Stimulated activated CD4-positive, alpha-beta T cell treated with anti-CD3 and anti-CD28 coated beads, Interleukin-1b, Interleukin-23, amount 100 ng/mL, for 24 hours (primary cell): Measurements from ENCODE around the gene MYH9.
A peak's percentile ranks its signal among the peaks of the same experiment; 100 is the strongest.
"Not testable (repeated sequence)": the region's sequence is repeated elsewhere in the genome, so short reads cannot be mapped to it uniquely, and the experiment has no call there.

ENCODE experiments used
- DNase-seq, 4 experiments: peaks; one replicate each; pipeline ENCODE4 v3.0.0-alpha.2; 2020; ENCODE audit warnings: low read depth in 4 of 4, low spot score in 1 of 4

Gene MYH9

DNA sequence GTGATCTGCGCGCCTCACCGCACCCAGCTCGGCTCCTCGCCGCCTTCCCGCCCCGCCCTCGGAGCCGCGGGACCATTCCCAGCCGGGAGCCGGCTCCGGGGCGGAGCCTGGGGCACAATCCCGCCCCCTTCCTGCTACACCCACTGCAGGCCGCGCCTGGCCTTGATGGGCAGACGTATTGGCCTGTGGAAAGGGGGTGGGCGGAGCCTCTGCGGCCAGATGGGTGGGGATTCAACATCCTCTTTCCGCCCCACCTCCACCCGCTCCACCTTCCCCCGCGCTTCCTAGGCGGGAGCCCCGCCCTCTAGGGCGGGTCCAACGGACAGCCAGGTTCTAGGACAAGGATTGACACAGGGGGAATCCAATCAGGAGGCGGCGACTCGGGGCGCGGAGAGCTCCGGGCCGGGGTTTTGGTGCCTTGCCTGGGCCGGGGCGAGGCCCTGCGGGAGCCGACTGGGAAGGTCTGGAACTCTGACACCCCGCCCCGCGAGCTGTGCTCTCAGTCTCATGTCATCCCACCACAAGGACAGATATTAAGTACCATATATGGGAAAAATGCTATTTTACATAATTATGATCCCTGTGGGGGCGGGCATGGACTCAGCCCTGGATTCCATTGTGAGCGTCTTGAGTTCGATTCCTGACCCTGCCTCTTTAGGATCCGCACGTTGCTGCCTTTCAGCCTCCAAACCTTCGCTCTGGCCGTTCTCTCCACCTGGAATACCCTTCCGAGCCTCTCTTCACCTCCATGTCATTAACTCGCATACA, at the start of gene MYH9:
TSS of gene MYH9 (minus strand) at position 9 of the 768 bp plus-strand sequence. CDS start 38,731 bp downstream, outside the sequence.
- peak; percentile 95 to 100 (median 98) for DNase-seq

- peak in 2 of 4 experiments; percentile 36 to 52 for DNase-seq
Observed at GRCh38 chr22:36435516-36436415, 48.0 kb upstream of the MYH9 start.

GRCh38 chr22:36433318-36434231, 45.8 kb upstream of the MYH9 start:
- DNase-seq = no peak

- no peak for DNase-seq
Observed at GRCh38 chr22:36432592-36433317, 45.0 kb upstream of the MYH9 start.

DNA sequence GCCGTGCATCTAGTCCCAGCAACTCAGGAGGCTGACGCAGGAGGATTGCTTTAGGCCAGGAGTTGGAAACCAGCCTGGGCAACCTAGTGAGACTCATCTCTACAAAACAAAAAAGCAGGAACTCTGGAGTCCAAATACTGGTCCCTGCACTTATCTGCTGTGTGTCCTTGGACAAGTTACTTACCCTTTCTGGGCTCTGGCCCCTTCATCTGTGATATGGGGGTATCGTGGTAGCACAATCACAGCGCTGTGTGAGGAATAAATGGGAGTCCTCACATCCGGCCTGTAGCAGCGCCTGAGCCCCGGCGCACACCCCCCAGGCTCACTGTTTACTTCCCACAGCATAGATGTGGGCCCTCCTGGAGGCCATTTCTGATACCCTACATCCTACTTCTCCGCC, 44.2 kb upstream of the MYH9 start:
- no peak for DNase-seq

DNA sequence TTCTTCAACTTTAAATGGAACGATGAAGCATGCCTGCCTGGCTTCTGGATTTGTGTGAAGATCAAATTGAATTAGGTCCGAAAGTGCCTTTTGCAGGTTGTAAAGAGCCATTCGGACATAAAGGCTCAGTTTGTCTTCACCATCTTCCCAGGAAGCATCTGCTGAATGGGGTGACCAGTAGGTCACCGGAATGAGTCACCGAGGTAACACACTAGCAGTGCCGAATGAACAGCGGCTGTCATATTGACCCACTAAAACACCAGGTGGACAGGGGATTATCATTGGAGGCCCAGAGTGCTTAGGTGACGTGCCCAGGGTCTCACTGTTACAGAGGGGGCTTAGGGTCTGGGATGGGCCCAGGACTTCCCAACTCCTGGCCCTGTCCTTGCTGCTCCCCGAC, 43.1 kb upstream of the MYH9 start:
- no peak for DNase-seq

DNA sequence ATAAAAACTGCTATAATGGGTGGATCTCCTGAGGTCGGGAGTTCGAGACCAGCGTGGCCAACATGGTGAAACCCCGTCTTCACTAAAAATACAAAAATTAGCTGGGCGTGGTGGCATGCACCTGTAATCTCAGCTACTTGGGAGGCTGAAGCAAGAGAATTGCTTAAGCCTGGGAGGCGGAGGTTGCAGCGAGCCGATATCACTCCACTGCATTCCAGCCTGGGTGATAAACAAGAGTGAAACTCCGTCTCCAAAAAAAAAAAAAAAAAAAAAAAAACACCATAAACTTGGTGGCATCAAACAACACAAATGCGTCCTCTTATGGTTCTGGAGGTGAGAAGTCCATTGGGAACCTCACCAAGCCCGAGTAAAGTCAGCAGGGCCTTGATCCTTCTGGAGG, 40.2 kb upstream of the MYH9 start:
- DNase-seq = not testable (repeated sequence)

DNA sequence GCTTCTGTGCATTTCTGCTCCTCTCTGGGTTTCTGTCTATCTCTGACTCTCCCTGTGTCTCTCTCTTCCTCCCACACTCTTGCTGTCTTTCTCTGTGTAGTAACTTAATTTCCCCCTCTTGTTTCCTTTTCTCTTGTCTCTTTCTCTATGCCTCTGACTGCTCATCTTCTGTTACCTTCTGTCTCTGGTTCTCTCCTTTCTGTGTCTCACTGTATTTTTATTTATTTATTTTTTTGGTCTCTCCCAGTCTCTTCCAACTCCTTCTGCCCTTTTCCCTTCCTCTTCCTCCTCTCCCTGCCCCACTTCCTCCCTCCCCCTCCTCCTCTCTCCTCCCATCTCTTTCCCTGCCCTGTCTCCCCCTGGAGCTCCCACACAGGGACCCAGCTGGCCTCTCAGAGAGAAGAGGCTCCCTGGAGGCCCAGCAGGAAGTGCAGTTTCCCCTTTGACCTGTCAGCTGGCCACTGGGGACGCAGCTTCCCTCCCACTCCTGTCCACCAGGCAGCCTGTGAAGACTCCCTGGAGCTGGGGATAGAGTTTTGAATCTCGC, 38.3 kb upstream of the MYH9 start:
- no peak for DNase-seq

DNA sequence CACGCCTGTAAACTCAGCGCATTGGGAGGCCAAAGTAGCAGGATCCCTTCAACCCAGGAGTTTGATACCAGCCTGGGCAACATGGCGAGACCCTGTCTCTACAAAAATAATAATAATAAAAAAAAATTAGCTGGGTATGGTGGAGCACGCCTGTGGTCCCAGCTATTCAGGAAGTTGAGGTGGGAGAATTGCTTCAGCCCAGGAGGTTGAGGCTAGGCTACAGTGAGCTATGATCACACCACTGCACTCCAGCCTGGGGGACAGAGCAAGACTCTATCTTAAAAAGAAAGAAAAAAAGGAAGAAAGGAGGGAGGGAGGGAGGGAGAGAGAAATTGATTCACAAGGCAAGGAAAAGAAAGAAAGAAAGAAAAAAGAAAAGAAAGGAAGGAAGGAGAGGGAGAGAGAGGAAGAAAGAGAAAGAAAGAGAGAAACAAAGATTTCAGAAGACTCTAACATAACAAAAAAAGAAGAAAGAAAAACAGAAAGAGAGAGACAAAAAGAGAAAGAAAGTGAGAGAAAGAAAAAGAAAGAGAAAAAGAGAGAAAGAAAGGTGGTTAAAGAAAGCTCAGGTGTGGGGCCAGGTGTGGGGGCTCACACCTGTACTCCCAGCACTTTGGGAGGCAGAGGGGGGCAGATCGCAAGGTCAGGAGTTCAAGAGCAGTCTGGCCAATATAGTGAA, 37.3 kb upstream of the MYH9 start:
- no peak for DNase-seq

DNA sequence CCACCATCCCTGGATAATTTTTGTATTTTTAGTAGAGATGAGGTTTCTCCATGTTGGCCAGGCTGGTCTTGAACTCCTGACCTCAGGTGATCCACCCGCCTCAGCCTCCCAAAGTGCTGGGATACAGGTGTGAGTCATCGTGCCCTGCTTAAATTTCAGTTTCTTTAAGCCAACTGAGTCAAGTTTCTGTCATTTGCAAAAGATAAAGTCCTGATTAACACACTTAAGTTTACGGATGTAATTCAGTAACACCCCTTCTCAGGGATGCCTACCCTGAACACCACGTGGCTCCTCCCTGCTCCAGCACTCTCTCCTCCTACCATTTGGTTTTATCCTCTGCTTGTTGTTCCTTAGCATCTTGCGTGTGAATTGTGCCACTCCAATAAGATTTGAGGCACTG, 36.7 kb upstream of the MYH9 start:
- DNase-seq = not testable (repeated sequence)

DNA sequence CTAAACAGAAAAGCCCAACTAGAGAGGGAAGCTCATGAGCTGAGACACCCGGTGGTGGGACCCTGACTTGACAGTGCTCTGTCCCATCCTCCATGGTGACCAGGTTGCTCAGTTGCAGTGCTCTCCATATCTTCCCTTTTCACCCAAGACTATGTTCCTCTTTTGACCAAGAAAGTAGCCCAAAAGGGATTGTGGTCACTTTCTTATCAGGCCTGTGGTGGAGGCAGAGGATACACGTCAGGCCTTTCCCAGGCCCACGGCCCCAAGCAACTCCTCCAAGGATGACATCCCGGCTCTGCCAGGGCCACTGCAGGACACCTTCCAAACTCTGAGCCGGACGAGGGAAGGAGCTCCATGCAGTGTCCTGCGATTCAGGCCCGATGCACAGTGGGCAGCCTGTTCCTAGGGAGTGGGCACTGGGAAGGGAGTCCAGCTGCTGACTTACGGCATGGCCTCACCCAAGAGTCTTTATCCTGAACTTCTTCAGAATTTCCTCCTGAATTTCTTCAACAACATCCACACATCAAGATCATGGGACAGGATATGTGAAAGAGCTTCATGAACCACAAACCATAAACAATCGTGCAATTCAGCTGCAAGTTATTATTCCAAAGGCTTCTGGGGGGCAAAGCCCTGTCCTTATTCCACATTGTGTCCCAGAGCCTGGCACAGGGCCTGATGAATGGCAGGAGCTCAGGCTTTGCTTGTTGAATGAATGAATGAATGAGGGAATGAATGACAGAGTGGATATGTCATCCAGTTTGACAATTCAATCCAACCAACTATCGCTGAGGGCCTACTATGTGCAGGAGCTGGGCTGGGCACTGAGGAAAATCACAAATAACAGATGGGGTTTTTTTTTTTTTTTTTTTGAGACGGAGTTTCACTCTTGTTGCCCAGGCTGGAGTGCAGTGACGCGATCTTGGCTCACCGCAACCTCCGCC, 36.0 kb upstream of the MYH9 start:
- no peak for DNase-seq

DNA sequence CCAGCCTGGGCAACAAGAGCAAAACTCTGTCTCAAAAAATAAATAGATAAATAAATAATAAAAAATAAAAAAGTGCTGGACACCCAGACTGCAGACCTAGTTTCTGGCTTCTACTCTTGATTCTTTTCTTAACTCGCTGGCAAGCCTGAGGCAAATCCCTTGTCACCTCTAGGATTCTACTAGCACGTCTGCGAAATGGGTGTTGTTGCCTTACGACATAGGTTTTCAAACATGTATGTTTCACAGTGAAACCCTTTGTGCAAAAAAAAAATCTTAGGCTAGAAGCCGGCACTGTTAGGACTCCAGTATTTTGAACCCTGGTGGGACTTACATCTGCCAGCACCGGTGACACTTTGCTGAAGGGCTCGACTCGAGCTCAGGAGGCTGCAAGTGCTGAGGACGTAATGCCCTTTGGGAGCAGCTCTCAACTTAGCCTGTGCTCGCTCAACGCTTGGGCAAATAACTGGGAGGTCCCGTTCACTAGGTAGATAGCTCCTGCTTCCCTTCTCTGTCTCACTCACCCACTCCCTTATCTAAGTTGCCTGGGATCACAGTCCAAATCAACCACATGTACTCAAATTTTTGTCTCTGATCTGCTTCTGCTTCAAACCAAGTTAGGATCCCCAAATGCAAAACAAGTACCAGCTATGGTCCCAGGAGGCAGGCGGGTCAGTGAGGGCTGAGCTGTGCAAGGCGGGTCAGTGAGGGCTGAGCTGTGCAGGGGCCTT, 34.7 kb upstream of the MYH9 start:
- no peak for DNase-seq

DNA sequence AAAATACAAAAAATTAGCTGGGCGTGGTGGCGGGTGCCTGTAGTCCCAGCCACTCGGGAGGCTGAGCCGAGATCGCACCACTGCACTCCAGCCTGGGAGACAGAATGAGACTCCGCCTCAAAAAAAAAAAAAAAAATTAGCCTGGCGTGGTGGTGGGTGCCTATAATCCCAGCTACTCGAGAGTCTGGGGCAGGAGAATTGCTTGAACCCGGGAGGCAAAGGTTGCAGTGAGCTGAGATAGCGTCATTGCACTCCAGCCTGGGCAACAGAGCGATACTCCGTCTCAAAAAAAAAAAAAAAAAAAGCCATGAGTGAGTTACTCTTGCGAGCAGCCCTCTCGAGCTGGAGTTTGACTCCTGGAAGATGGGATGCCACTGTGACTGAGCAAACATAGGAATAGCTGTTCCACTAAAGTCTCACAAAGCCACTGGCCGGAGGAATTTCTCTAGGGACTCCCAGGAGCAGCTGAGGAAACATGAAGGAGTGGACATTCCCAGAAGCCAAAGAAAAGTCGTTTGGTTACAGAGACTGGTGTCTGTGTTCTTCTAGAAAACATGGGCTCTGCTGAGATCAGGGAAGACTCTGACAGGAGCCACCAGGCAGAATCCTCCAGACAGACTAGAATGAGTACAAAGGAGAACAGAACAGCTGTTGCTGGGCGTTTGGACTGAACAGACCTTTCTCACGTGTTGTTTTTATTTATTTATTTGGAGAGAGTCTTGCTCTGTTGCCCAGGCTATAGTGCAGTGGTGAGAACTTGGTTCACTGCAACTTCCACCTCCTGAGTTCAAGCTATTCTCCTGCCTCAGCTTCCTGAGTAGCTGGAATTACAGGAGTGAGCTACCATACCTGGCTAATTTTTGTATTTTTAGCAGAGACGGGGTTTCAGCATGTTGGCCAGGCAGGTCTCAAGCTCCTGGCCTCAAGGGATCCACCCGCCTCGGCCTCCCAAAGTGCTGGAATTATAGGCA, 32.4 kb upstream of the MYH9 start:
- DNase-seq = no peak

- no peak for DNase-seq
Observed at GRCh38 chr22:36419177-36419911, 31.6 kb upstream of the MYH9 start.

DNA sequence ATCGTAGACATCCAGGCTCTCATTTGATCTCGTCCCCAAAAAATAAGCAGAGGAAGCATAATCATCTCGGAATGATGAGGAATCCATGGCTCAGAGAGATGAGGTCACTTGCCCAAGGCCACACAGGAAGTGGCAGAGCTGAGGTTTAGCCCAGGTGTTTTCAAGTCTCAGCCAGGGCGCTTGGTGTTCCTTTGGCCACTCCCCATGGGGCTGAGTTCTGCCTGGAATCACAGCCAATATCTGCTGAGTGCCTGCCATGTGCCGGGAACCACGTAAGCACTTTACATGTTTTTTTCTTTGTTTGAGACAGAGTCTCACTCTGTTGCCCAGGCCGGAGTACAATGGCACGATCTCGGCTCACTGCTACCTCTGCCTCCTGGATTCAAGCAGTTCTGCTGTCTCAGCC, 29.5 kb upstream of the MYH9 start:
- no peak for DNase-seq
